Adrenal gland (tissue), 12 donors: Measurements from ENCODE around the gene PRMT7. TPM values are rescaled to one million over a fixed set of nuclear protein-coding genes. Genes with fewer than 3 reads are reported as not detected.

Source experiments
- DNase-seq, 7 donors: peaks; one replicate each; pipeline ENCODE4 v3.0.0-alpha.2; 2019 to 2020
- H3K27ac ChIP-seq, 5 donors: fragments of 200-600 bp; sonication (generic) in 4 of 5; 1 replicate in 3 of 5; 2 replicates in 2 of 5; pipeline versions ENCODE4 v1.5.1 to v1.8.0; 2016 to 2020; ENCODE audit warnings: mild to moderate bottlenecking in 1 of 5
- H3K27me3 ChIP-seq: fragments of 200-600 bp; 2 replicates; pipeline ENCODE4 v1.8.0; 2021
- H3K36me3 ChIP-seq, 2 donors: fragments of 200-600 bp; replicated peaks in 1 of 2; 1 replicate in 1 of 2; 2 replicates in 1 of 2; pipeline versions ENCODE4 v1.5.1 to v1.8.0; 2018 to 2022
- H3K4me1 ChIP-seq, 2 donors: fragments of 200-600 bp; replicated peaks in 1 of 2; 1 replicate in 1 of 2; 2 replicates in 1 of 2; pipeline versions ENCODE4 v1.5.1 to v1.8.0; 2018 to 2021
- H3K4me3 ChIP-seq, 4 donors: fragments of 200-600 bp; sonication (generic) in 3 of 4; one replicate each; pipeline ENCODE4 v1.5.1; 2016 to 2018
- H3K9me3 ChIP-seq, 3 donors: fragments of 200-600 bp; sonication (generic) in 1 of 3; replicated peaks in 1 of 3; 1 replicate in 2 of 3; 2 replicates in 1 of 3; pipeline versions ENCODE4 v1.5.1 to v1.8.0; 2016 to 2021
- POLR2A ChIP-seq, 2 donors: fragments of 450-650 bp; IDR thresholded peaks; one replicate each; pipeline ENCODE4 v1.6.1; 2017; ENCODE audit warnings: antibody characterized with exemption in 2 of 2, mild to moderate bottlenecking in 2 of 2, moderate library complexity in 1 of 2
- WGBS, 4 donors: extraction: QIAGEN DNeasy Blood & Tissue Kit in 2 of 4; methylation state at CpG; one replicate each; pipeline versions ENCODE4 v1.1.5 to v1.1.7; 2013 to 2017; 5-methylcytosine and 5-hydroxymethylcytosine counted together
- intact Hi-C, 2 donors: fragments of 100-400 bp; cut with DNase I; formaldehyde crosslinking; loops; one replicate each; pipeline versions ENCODE4 v1.14.1 to v1.15.0; 2022 to 2023
- polyA plus RNA-seq, 3 donors: library from polyadenylated mRNA; stranded (reverse); fragments of 200-250 nt in 2 of 3; fragments of 350-450 nt in 1 of 3; fragmentation: Illumina TruSeq in 1 of 3; extraction: RNeasy Lipid Tissue Mini Kit (QIAGEN cat#74804) in 1 of 3; gene quantifications; one replicate each; pipeline ENCODE4 v1.2.3, GENCODE V29; 2013 to 2014
- total RNA-seq, 9 donors: library from RNA; depleted of rRNA in 4 of 9; stranded (reverse); fragments of >200 nt in 4 of 9; fragments of 120-200 nt in 1 of 9; fragmentation: NEBNext Ultra II Directional in 1 of 9; extraction: Animal tissue kit (Norgen Biotek cat#: 25700) in 1 of 9; gene quantifications; one replicate each; pipeline versions ENCODE4 v1.1.0 to v1.2.4, GENCODE V29; 2013 to 2023
- TF ChIP-seq, protein P1 (sequence below), 6 experiments: fragments of 450-650 bp in 4 of 6; fragments of 200-600 bp in 2 of 6; sonication (generic) in 1 of 6; IDR thresholded peaks; 1 replicate in 5 of 6; 2 replicates in 1 of 6; pipeline versions ENCODE4 v1.5.1 to v1.8.0; 2016 to 2021; ENCODE audit warnings: antibody characterized with exemption in 6 of 6, mild to moderate bottlenecking in 2 of 6, moderate library complexity in 1 of 6
- donor health status: healthy with polysubstance abuse.
- donor health status: Bipolar disorder and iron deficiency.
- donor health status: DM: yes; HTN: yes; CAD: no.
- donor health status: DM: no; HTN: no; CAD: no.
- donor health status: DM: no; HTN: no; CAD: no.
- donor health status: DM: yes; HTN: yes; CAD: no.

The PRMT7 gene
- total and polyA plus RNA-seq, 12 donors, result 30.0 to 141 (median 42.7) TPM

DNA sequence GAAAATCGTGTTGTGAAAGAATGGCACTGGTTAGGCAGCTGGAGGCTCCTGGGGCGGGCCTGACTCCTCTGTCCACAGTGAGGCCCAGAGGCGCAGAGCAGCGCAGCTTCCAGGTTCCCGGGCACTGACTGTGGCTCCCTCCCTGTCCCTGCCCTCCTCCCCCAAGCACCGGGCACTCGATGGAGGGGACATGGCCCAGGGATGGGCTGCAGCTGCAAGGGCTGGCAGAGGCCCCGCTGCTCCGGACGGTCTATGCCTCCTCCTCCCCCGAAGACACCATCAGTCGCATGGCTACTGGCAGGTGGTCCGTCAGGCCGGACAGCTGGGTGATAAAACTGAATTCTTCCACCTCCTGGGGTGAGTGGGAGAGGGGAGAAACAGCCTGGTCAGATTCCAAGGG is 50.1 kb downstream of the PRMT7 start:
- intact Hi-C loops, result no loop called here
- Histone ChIP-seq H3K27me3 (no peaks in the 10 kb centered on the region), H3K9me3 (no peaks in the 10 kb centered on the region), H3K4me3 (no peak overlapping the region), H3K27ac (peak overlapping the region in 1 of 5 donors; percentile 49), H3K36me3 (peaks cover 0 to 15% of the 10 kb centered on the region in 2 donors), H3K4me1 (peaks cover 22 to 27% of the 10 kb centered on the region in 2 donors)
- no peak for DNase-seq
- TF ChIP-seq POLR2A (IDR thresholded peaks at IDR 0.05), result no peak
- TF ChIP-seq, protein P1, sequence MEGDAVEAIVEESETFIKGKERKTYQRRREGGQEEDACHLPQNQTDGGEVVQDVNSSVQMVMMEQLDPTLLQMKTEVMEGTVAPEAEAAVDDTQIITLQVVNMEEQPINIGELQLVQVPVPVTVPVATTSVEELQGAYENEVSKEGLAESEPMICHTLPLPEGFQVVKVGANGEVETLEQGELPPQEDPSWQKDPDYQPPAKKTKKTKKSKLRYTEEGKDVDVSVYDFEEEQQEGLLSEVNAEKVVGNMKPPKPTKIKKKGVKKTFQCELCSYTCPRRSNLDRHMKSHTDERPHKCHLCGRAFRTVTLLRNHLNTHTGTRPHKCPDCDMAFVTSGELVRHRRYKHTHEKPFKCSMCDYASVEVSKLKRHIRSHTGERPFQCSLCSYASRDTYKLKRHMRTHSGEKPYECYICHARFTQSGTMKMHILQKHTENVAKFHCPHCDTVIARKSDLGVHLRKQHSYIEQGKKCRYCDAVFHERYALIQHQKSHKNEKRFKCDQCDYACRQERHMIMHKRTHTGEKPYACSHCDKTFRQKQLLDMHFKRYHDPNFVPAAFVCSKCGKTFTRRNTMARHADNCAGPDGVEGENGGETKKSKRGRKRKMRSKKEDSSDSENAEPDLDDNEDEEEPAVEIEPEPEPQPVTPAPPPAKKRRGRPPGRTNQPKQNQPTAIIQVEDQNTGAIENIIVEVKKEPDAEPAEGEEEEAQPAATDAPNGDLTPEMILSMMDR (IDR thresholded peaks at IDR 0.05), result no peak
- 64 to 92% (median 77%) methylated on average over 4 to 14 of the region's 14 CpGs for WGBS, 4 donors

DNA sequence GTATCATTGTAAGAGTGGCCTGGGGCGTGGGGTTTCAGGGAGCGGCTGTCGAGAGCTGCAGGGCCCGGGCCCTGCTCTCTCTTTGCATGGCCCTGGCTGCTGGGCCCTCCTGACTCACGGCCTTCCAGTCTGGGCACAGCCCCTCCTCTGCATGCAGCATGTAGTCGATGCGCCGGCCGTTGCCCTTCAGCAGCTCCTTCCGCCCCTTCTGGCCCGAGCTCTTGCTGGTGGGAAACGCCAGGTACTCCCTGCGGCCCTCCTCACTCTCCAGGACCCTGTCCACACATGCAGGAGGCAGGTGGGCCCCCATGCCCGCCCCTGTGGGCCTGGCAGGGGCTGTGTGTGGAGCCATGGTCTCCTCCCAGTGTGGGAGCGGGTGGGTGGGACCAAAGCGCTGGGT is 50.7 kb downstream of the PRMT7 start:
- intact Hi-C loops, result no loop called here
- Histone ChIP-seq H3K9me3 (no peaks in the 10 kb centered on the region), H3K27ac (peak overlapping the region in 1 of 5 donors; percentile 49), H3K4me3 (no peak overlapping the region), H3K27me3 (no peaks in the 10 kb centered on the region), H3K36me3 (peaks cover 0 to 15% of the 10 kb centered on the region in 2 donors), H3K4me1 (peaks cover 17 to 22% of the 10 kb centered on the region in 2 donors)
- TF ChIP-seq, protein P1 (IDR thresholded peaks at IDR 0.05), result no peak
- TF ChIP-seq POLR2A (IDR thresholded peaks at IDR 0.05), result no peak
- peak in 6 of 7 donors; percentile 72 to 85 (median 78) for DNase-seq
- 22 to 61% (median 39%) methylated on average over 2 to 16 of the region's 16 CpGs for WGBS, 4 donors

DNA sequence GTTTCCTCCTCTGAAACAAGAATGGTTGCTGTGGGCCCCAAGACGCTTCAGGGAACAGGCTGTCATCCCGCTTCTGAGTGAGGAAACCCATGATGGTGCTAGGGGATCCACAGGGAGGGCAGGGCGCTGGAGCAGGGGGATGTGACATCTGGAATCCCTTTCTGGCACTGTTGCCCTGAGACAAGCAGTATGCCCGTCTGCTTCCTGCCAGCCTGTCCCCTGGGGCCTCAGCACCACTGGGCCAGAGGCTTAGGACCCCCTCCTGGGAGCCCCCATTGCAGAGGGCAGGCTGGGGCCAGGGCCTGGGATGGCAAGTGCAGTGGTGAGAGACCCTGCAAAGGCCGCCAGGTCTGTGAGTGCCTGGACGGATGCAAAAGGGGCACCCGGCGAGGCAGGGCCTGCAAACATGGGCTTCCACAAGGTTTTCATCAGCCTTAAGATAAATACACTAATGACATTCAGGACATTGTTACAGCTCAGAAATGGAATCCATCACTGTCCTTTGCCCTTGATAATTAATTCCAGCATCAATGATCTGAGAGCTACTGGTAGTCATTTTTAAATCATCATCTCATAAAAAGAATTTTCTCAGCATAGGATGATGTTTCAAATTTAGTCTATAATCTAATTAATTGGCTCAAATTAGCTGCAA is 51.6 kb downstream of the PRMT7 start:
- intact Hi-C loops, result no loop called here
- no peak for TF ChIP-seq POLR2A (IDR thresholded peaks at IDR 0.05)
- TF ChIP-seq, protein P1 (IDR thresholded peaks at IDR 0.05), result no peak
- Histone ChIP-seq H3K4me3 (no peak overlapping the region), H3K36me3 (peaks cover 0 to 7% of the 10 kb centered on the region in 2 donors), H3K27ac (no peak overlapping the region), H3K27me3 (no peaks in the 10 kb centered on the region), H3K4me1 (peaks cover 17 to 18% of the 10 kb centered on the region in 2 donors), H3K9me3 (no peaks in the 10 kb centered on the region)
- WGBS, 4 donors, result 71 to 85% (median 77%) methylated on average over 4 to 8 of the region's 8 CpGs
- no peak for DNase-seq

DNA sequence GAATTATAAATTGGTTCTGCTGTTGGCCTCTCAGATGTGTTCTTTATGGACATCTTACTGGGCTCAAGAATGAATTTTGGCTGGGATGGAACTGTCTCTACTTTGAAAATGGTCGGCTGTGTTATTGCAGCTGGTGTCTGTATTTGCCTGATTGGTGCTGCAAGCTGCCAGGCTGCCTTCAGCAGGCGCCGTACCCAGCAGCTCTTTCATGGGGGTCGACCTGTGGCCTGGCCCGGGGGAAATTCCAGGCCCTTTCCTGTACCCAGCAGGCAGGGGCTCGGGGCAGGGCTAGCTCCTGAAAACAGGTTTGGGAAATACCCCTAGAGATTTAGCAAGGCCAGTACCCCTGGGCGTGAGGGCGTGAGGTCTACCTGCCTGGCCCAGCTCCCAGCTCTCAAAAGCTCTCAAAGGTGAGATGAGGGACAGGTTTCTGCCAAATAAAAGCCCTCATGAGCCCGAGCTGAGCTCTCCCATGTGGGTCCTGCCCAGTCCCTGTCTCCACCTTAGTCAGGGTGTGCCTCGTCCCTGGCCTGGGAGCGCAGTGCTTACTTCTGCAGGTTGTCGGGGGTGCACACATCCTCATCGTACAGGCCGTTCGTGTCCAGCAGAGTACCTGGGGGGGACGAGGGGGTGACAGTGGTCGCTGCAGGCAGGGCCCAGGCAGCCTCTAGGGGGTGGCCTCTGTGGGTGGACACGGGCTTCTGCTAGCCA is 52.3 kb downstream of the PRMT7 start:
- Histone ChIP-seq H3K27me3 (no peaks in the 10 kb centered on the region), H3K4me3 (no peak overlapping the region), H3K4me1 (peaks cover 11 to 18% of the 10 kb centered on the region in 2 donors), H3K27ac (no peak overlapping the region), H3K9me3 (no peaks in the 10 kb centered on the region), H3K36me3 (peaks cover 0 to 1% of the 10 kb centered on the region in 2 donors)
- TF ChIP-seq POLR2A (IDR thresholded peaks at IDR 0.05), result no peak
- TF ChIP-seq, protein P1 (IDR thresholded peaks at IDR 0.05), result no peak
- WGBS, 4 donors, result 77 to 88% (median 81%) methylated on average over 8 to 18 of the region's 18 CpGs
- DNase-seq, result no peak
- intact Hi-C loops, result no loop called here
